WTC11 (cell line): ENCODE data around the gene GLIPR1L2.

Source experiments
- AFF4 ChIP-seq: sonication (generic); formaldehyde crosslinking; IDR thresholded peaks from 2 replicates; pipeline ENCODE4 v1.8.1; 2023; ENCODE audit warnings: mild to moderate bottlenecking, missing genetic modification reagents, borderline replicate concordance
- ATF2 ChIP-seq: sonication (generic); formaldehyde crosslinking; IDR thresholded peaks from 2 replicates; pipeline ENCODE4 v1.8.1; 2022; ENCODE audit warnings: low read depth, missing genetic modification reagents, borderline replicate concordance
- ATF3 ChIP-seq: sonication (generic); formaldehyde crosslinking; conservative IDR thresholded peaks from 2 replicates; pipeline ENCODE4 v1.8.1; 2022; ENCODE audit warnings: mild to moderate bottlenecking, missing genetic modification reagents
- CBFB ChIP-seq: sonication (generic); formaldehyde crosslinking; IDR thresholded peaks from 2 replicates; pipeline ENCODE4 v1.8.1; 2022; ENCODE audit warnings: mild to moderate bottlenecking, low read depth, missing genetic modification reagents
- CREM ChIP-seq: sonication (generic); formaldehyde crosslinking; IDR thresholded peaks from 2 replicates; pipeline ENCODE4 v1.8.1; 2022; ENCODE audit warnings: mild to moderate bottlenecking, missing genetic modification reagents, moderate library complexity
- CTCF ChIP-seq: fragments of 200-600 bp; IDR thresholded peaks from 2 replicates; pipeline ENCODE4 v1.8.0; 2022; ENCODE audit warnings: antibody characterized with exemption
- ELF4 ChIP-seq: sonication (generic); formaldehyde crosslinking; IDR thresholded peaks from 2 replicates; pipeline ENCODE4 v1.8.1; 2022; ENCODE audit warnings: low read depth, mild to moderate bottlenecking, moderate library complexity, missing genetic modification reagents
- FOXP1 ChIP-seq: sonication (generic); formaldehyde crosslinking; IDR thresholded peaks from 2 replicates; pipeline ENCODE4 v1.8.0; 2022; ENCODE audit warnings: missing genetic modification reagents, mild to moderate bottlenecking, moderate library complexity, borderline replicate concordance
- JUN ChIP-seq: sonication (generic); formaldehyde crosslinking; IDR thresholded peaks from 2 replicates; pipeline ENCODE4 v1.8.0; 2023; ENCODE audit warnings: mild to moderate bottlenecking, missing genetic modification reagents

- no peak for TF ChIP-seq CTCF
- no peak for TF ChIP-seq CBFB (CRISPR knock-in tag)
- TF ChIP-seq ELF4 (CRISPR knock-in tag) = no peak
- TF ChIP-seq ATF2 (CRISPR knock-in tag) = no peak
- no peak for TF ChIP-seq ATF3 (CRISPR knock-in tag)
- TF ChIP-seq AFF4 (CRISPR knock-in tag) = no peak
- TF ChIP-seq FOXP1 (CRISPR knock-in tag) = no peak
- no peak for TF ChIP-seq CREM (CRISPR knock-in tag)
- TF ChIP-seq JUN (CRISPR knock-in tag) = no peak
Observed at GRCh38 chr12:75349946-75350345, 40.9 kb upstream of the GLIPR1L2 start.
